ENCODE results near the gene HTRA3. TPM values are rescaled to one million over a fixed set of nuclear protein-coding genes. Genes with fewer than 3 reads are reported as not detected.

Gene HTRA3
- total RNA-seq, 1 experiment from 2014 or later = 0.64 TPM

GRCh38 chr4:8287343-8288280 is 18.1 kb downstream of the HTRA3 start:
- intact Hi-C loops (cut with micrococcal nuclease; ENCODE audit: unreplicated experiment) = no loop called here
- H3K4me3 ChIP-seq (ENCODE audit: low read depth, low read length, poor library complexity, severe bottlenecking) = no peak overlapping the region

GRCh38 chr4:8289151-8289750 is 19.7 kb downstream of the HTRA3 start:
- BruUV-seq (replicated peaks) = no TSS peak
- DNase-seq (ENCODE audit: low spot score) = no peak
- POLR2A ChIA-PET (ENCODE audit: low non-redundant PET) = no interaction called here
- CTCF ChIA-PET = no interaction called here
- H3K36me3 ChIP-seq (ENCODE audit: insufficient read depth, low read length, poor library complexity, severe bottlenecking) = no peaks in the 10 kb centered on the region
- intact Hi-C loops (cut with micrococcal nuclease; ENCODE audit: unreplicated experiment) = no loop called here
- no peaks in the 10 kb centered on the region for H3K27me3 ChIP-seq (replicated peaks; ENCODE audit: insufficient read depth, low read depth, low read length, poor library complexity)
- no peak overlapping the region for H3K27ac ChIP-seq (ENCODE audit: low read depth, low read length, poor library complexity, severe bottlenecking)
- H3K4me3 ChIP-seq (ENCODE audit: low read depth, low read length, poor library complexity, severe bottlenecking) = no peak overlapping the region
- no peaks in the 10 kb centered on the region for H3K4me1 ChIP-seq (ENCODE audit: insufficient read depth, low read length, poor library complexity, severe bottlenecking)
- no peaks in the 10 kb centered on the region for H3K9me3 ChIP-seq (ENCODE audit: low read depth, low read length, poor library complexity, severe bottlenecking)
- no peak for TF ChIP-seq EZH2 (IDR thresholded peaks at IDR 0.05; ENCODE audit: borderline replicate concordance, low read depth, low read length, poor library complexity, severe bottlenecking)
- TF ChIP-seq, protein P1, sequence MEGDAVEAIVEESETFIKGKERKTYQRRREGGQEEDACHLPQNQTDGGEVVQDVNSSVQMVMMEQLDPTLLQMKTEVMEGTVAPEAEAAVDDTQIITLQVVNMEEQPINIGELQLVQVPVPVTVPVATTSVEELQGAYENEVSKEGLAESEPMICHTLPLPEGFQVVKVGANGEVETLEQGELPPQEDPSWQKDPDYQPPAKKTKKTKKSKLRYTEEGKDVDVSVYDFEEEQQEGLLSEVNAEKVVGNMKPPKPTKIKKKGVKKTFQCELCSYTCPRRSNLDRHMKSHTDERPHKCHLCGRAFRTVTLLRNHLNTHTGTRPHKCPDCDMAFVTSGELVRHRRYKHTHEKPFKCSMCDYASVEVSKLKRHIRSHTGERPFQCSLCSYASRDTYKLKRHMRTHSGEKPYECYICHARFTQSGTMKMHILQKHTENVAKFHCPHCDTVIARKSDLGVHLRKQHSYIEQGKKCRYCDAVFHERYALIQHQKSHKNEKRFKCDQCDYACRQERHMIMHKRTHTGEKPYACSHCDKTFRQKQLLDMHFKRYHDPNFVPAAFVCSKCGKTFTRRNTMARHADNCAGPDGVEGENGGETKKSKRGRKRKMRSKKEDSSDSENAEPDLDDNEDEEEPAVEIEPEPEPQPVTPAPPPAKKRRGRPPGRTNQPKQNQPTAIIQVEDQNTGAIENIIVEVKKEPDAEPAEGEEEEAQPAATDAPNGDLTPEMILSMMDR (conservative IDR thresholded peaks at IDR 0.05; ENCODE audit: low read depth, low read length) = no peak

More at GRCh38 chr4:8287343-8288280, 18.1 kb downstream of the HTRA3 start:
- Histone ChIP-seq H3K27me3 (replicated peaks; ENCODE audit: insufficient read depth, low read depth, low read length, poor library complexity) (no peaks in the 10 kb centered on the region), H3K9me3 (ENCODE audit: low read depth, low read length, poor library complexity, severe bottlenecking) (no peaks in the 10 kb centered on the region), H3K4me1 (ENCODE audit: insufficient read depth, low read length, poor library complexity, severe bottlenecking) (no peaks in the 10 kb centered on the region), H3K27ac (ENCODE audit: low read depth, low read length, poor library complexity, severe bottlenecking) (no peak overlapping the region), H3K36me3 (ENCODE audit: insufficient read depth, low read length, poor library complexity, severe bottlenecking) (no peaks in the 10 kb centered on the region)
- TF ChIP-seq EZH2 (IDR thresholded peaks at IDR 0.05; ENCODE audit: borderline replicate concordance, low read depth, low read length, poor library complexity, severe bottlenecking) = no peak
- TF ChIP-seq, protein P1 (conservative IDR thresholded peaks at IDR 0.05; ENCODE audit: low read depth, low read length) = no peak
- POLR2A ChIA-PET (ENCODE audit: low non-redundant PET) = no interaction called here
- no TSS peak for BruUV-seq (replicated peaks)
- CTCF ChIA-PET = no interaction called here
- no peak for DNase-seq (ENCODE audit: low spot score)

DNA sequence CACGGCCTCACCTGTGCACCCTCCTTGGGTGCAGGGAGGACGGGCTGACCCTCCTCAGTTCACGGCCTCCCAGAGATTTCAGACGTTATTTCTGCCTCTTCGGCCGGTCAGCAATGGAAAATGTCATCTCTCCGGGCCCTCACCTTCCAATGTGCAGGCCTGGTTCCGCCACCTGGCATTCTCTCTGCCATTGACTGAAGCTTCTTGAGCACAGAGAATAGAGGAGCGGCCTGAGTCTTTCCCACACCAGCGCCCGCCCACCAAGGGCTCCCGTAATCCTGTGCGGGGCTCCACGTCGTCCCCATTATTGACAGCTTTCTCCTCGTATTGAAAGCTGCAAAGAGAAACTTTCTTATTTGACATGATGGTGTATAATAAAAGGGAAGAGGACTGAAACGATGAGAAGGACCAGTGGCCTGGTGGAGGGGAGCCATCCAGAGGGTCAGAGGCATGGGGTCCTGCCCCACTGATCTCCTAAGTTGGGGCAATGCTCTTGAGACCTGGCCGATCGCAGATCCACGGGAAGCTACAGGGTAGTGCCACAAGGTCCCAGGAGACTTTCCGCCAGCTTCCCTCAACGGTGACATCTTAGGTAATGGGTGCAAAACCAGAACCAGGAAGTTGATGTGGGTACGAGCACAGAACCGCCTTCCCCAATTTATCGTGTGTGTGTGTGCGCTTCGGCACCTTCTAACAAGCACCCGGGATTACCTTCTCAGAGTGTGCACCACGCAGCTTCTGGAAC is 20.6 kb downstream of the HTRA3 start:
- no TSS peak for BruUV-seq (replicated peaks)
- POLR2A ChIA-PET (ENCODE audit: low non-redundant PET) = no interaction called here
- TF ChIP-seq, protein P1 (conservative IDR thresholded peaks at IDR 0.05; ENCODE audit: low read depth, low read length) = no peak
- TF ChIP-seq EZH2 (IDR thresholded peaks at IDR 0.05; ENCODE audit: borderline replicate concordance, low read depth, low read length, poor library complexity, severe bottlenecking) = no peak
- H3K4me1 ChIP-seq (ENCODE audit: insufficient read depth, low read length, poor library complexity, severe bottlenecking) = no peaks in the 10 kb centered on the region
- H3K27ac ChIP-seq (ENCODE audit: low read depth, low read length, poor library complexity, severe bottlenecking) = no peak overlapping the region
- DNase-seq (ENCODE audit: low spot score) = no peak
- CTCF ChIA-PET = no interaction called here
- H3K27me3 ChIP-seq (replicated peaks; ENCODE audit: insufficient read depth, low read depth, low read length, poor library complexity) = no peaks in the 10 kb centered on the region
- H3K36me3 ChIP-seq (ENCODE audit: insufficient read depth, low read length, poor library complexity, severe bottlenecking) = no peaks in the 10 kb centered on the region
- no peaks in the 10 kb centered on the region for H3K9me3 ChIP-seq (ENCODE audit: low read depth, low read length, poor library complexity, severe bottlenecking)
- intact Hi-C loops (cut with micrococcal nuclease; ENCODE audit: unreplicated experiment) = no loop called here
- no peak overlapping the region for H3K4me3 ChIP-seq (ENCODE audit: low read depth, low read length, poor library complexity, severe bottlenecking)
